ENCODE results near the gene RAD52.

- no peak for TF ChIP-seq CTCF (IDR thresholded peaks at IDR 0.05)
- TF ChIP-seq POLR2AphosphoS5 (IDR thresholded peaks at IDR 0.05) = no peak
- TF ChIP-seq POLR2A (IDR thresholded peaks at IDR 0.05) = no peak
These were observed 38.2 kb downstream of the RAD52 start for GRCh38 chr12:911191-911826.

Measured in prostate gland (tissue), 2 donors.